K562 (cell line): ENCODE measurements around the gene HOXB3. TPM values are rescaled to one million over a fixed set of nuclear protein-coding genes. Genes with fewer than 3 reads are reported as not detected.

Experiments used
- CBFA2T3 ChIP-seq: fragments of 450-650 bp; IDR thresholded peaks from 2 replicates; pipeline ENCODE4 v1.6.1; 2017
- HCFC1 ChIP-seq: IDR thresholded peaks from 2 replicates; pipeline ENCODE4 v1.6.1; 2012; ENCODE audit warnings: low read depth, low read length, improper control_type of control experiment
- HNRNPL ChIP-seq: fragments of 200-400 bp; formaldehyde crosslinking; IDR thresholded peaks from 2 replicates; pipeline ENCODE4 v1.6.1; 2017; ENCODE audit warnings: low read depth, mild to moderate bottlenecking, low read length
- MEF2D ChIP-seq: conservative IDR thresholded peaks from 2 replicates; pipeline ENCODE4 v1.6.1; 2016; ENCODE audit warnings: low read depth, missing genetic modification characterization, missing compliant biosample characterization
- ZNF311 ChIP-seq: fragments of 250-450 bp; sonication (Bioruptor Pico); IDR thresholded peaks from 2 replicates; pipeline ENCODE4 v1.4.0; 2020; ENCODE audit warnings: mild to moderate bottlenecking, moderate library complexity
- ZNF699 ChIP-seq: fragments of 250-450 bp; sonication (Bioruptor Pico); IDR thresholded peaks from 2 replicates; pipeline ENCODE4 v1.8.0; 2021; ENCODE audit warnings: mild to moderate bottlenecking, moderate library complexity; ENCODE audit not compliant: insufficient replicate concordance
- ZNF76 ChIP-seq: fragments of 250-450 bp; sonication (Bioruptor Pico); IDR thresholded peaks from 2 replicates; pipeline ENCODE4 v1.4.0; 2020; ENCODE audit warnings: mild to moderate bottlenecking, moderate library complexity, borderline replicate concordance
- polyA plus RNA-seq, 8 experiments: library from polyadenylated mRNA; depleted of rRNA in 4 of 8; stranded (reverse) in 5 of 8; unstranded in 3 of 8; fragments of >200 nt; fragmentation: Nextera tagmentation in 2 of 8; fragmentation: Illumina TruSeq in 1 of 8; extraction: Ambion mirVana in 2 of 8; extraction: Trizol in 1 of 8; gene quantifications; 2 replicates each; pipeline versions ENCODE4 v1.2.1 to v1.2.3, GENCODE V29; 2011 to 2014; ENCODE audit warnings: inconsistent platforms in 1 of 8, missing spikeins in 1 of 8
- total RNA-seq, 7 experiments: library from RNA; depleted of rRNA in 6 of 7; stranded (reverse); fragments of >200 nt in 6 of 7; fragmentation: Illumina TruSeq in 2 of 7; extraction: Trizol in 2 of 7; gene quantifications; 2 replicates each; pipeline versions ENCODE4 v1.2.1 to v1.2.3, GENCODE V29; 2011 to 2021; ENCODE audit warnings: low replicate concordance in 1 of 7
- TF ChIP-seq, protein P1 (sequence below), 2 experiments: fragments of 450-650 bp; IDR thresholded peaks; 2 replicates each; pipeline ENCODE4 v1.6.1; 2018; ENCODE audit warnings: mild to moderate bottlenecking in 2 of 2, low read depth in 1 of 2; ENCODE audit not compliant: partially characterized antibody in 2 of 2
- TF ChIP-seq, protein P2 (sequence below): fragments of 200-600 bp; sonication (generic); IDR thresholded peaks from one replicate; pipeline ENCODE4 v1.6.1; 2012; ENCODE audit warnings: mild to moderate bottlenecking, low read depth, low read length, inconsistent platforms
- TF ChIP-seq, protein P3 (sequence below): sonication (generic); formaldehyde crosslinking; IDR thresholded peaks from 2 replicates; pipeline ENCODE4 v1.8.0; 2022; ENCODE audit warnings: mild to moderate bottlenecking, missing genetic modification reagents

HOXB3 gene
- total and polyA plus RNA-seq, 9 of the 15 experiments (the other 6 are each of a cell fraction or from before 2014, with no cell fraction given) = 2.4 to 41.3 (median 20.2) TPM

DNA sequence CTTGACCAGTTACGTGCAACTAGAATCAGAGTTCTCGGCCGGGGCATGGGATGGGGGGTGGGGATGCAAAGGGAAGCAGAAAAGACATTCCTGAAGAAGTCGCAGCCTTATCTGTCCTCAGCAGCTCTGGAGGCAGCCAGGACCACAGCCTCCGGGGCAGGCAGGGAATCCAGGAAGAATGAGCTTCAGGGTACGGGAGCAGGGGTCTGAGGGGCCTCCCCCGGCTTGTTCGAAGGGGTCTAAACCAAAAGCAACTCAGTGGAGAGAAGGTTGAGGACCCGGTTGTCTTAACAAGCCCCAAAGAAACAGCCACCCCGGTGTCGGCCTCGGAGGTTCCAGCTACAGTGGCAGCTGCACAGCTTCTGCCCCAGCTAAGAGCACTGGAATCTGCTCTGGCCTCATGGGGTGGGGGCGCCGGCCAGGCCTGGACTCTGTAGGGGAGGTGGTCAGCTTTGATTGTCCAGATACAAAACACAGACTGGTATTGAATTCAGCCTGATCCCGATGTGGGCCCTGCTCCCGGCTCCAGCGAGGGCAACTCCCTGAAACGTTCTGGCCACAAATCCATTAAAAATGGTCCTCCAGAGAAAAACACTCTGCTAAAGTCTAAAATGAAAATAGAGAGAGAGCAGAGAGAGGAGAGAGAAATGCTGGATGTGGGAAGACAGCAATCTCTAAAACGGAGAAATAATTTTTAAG is 19.6 kb downstream of the HOXB3 start (continued):
- TF ChIP-seq ZNF311 = no peak
- no peak for TF ChIP-seq MEF2D (tag)
- TF ChIP-seq ZNF699 = no peak
- TF ChIP-seq CBFA2T3 = peak; percentile 67
- TF ChIP-seq ZNF76 (CRISPR knock-in tag) = no peak
- TF ChIP-seq, protein P1, sequence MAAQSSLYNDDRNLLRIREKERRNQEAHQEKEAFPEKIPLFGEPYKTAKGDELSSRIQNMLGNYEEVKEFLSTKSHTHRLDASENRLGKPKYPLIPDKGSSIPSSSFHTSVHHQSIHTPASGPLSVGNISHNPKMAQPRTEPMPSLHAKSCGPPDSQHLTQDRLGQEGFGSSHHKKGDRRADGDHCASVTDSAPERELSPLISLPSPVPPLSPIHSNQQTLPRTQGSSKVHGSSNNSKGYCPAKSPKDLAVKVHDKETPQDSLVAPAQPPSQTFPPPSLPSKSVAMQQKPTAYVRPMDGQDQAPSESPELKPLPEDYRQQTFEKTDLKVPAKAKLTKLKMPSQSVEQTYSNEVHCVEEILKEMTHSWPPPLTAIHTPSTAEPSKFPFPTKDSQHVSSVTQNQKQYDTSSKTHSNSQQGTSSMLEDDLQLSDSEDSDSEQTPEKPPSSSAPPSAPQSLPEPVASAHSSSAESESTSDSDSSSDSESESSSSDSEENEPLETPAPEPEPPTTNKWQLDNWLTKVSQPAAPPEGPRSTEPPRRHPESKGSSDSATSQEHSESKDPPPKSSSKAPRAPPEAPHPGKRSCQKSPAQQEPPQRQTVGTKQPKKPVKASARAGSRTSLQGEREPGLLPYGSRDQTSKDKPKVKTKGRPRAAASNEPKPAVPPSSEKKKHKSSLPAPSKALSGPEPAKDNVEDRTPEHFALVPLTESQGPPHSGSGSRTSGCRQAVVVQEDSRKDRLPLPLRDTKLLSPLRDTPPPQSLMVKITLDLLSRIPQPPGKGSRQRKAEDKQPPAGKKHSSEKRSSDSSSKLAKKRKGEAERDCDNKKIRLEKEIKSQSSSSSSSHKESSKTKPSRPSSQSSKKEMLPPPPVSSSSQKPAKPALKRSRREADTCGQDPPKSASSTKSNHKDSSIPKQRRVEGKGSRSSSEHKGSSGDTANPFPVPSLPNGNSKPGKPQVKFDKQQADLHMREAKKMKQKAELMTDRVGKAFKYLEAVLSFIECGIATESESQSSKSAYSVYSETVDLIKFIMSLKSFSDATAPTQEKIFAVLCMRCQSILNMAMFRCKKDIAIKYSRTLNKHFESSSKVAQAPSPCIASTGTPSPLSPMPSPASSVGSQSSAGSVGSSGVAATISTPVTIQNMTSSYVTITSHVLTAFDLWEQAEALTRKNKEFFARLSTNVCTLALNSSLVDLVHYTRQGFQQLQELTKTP (IDR thresholded peaks at IDR 0.05; ENCODE audit: low read depth in 1 of 2, partially characterized antibody in 2 of 2) = no peak
- TF ChIP-seq HNRNPL = no peak
- TF ChIP-seq, protein P2, sequence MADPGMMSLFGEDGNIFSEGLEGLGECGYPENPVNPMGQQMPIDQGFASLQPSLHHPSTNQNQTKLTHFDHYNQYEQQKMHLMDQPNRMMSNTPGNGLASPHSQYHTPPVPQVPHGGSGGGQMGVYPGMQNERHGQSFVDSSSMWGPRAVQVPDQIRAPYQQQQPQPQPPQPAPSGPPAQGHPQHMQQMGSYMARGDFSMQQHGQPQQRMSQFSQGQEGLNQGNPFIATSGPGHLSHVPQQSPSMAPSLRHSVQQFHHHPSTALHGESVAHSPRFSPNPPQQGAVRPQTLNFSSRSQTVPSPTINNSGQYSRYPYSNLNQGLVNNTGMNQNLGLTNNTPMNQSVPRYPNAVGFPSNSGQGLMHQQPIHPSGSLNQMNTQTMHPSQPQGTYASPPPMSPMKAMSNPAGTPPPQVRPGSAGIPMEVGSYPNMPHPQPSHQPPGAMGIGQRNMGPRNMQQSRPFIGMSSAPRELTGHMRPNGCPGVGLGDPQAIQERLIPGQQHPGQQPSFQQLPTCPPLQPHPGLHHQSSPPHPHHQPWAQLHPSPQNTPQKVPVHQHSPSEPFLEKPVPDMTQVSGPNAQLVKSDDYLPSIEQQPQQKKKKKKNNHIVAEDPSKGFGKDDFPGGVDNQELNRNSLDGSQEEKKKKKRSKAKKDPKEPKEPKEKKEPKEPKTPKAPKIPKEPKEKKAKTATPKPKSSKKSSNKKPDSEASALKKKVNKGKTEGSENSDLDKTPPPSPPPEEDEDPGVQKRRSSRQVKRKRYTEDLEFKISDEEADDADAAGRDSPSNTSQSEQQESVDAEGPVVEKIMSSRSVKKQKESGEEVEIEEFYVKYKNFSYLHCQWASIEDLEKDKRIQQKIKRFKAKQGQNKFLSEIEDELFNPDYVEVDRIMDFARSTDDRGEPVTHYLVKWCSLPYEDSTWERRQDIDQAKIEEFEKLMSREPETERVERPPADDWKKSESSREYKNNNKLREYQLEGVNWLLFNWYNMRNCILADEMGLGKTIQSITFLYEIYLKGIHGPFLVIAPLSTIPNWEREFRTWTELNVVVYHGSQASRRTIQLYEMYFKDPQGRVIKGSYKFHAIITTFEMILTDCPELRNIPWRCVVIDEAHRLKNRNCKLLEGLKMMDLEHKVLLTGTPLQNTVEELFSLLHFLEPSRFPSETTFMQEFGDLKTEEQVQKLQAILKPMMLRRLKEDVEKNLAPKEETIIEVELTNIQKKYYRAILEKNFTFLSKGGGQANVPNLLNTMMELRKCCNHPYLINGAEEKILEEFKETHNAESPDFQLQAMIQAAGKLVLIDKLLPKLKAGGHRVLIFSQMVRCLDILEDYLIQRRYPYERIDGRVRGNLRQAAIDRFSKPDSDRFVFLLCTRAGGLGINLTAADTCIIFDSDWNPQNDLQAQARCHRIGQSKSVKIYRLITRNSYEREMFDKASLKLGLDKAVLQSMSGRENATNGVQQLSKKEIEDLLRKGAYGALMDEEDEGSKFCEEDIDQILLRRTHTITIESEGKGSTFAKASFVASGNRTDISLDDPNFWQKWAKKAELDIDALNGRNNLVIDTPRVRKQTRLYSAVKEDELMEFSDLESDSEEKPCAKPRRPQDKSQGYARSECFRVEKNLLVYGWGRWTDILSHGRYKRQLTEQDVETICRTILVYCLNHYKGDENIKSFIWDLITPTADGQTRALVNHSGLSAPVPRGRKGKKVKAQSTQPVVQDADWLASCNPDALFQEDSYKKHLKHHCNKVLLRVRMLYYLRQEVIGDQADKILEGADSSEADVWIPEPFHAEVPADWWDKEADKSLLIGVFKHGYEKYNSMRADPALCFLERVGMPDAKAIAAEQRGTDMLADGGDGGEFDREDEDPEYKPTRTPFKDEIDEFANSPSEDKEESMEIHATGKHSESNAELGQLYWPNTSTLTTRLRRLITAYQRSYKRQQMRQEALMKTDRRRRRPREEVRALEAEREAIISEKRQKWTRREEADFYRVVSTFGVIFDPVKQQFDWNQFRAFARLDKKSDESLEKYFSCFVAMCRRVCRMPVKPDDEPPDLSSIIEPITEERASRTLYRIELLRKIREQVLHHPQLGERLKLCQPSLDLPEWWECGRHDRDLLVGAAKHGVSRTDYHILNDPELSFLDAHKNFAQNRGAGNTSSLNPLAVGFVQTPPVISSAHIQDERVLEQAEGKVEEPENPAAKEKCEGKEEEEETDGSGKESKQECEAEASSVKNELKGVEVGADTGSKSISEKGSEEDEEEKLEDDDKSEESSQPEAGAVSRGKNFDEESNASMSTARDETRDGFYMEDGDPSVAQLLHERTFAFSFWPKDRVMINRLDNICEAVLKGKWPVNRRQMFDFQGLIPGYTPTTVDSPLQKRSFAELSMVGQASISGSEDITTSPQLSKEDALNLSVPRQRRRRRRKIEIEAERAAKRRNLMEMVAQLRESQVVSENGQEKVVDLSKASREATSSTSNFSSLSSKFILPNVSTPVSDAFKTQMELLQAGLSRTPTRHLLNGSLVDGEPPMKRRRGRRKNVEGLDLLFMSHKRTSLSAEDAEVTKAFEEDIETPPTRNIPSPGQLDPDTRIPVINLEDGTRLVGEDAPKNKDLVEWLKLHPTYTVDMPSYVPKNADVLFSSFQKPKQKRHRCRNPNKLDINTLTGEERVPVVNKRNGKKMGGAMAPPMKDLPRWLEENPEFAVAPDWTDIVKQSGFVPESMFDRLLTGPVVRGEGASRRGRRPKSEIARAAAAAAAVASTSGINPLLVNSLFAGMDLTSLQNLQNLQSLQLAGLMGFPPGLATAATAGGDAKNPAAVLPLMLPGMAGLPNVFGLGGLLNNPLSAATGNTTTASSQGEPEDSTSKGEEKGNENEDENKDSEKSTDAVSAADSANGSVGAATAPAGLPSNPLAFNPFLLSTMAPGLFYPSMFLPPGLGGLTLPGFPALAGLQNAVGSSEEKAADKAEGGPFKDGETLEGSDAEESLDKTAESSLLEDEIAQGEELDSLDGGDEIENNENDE = no peak
- TF ChIP-seq, protein P3, sequence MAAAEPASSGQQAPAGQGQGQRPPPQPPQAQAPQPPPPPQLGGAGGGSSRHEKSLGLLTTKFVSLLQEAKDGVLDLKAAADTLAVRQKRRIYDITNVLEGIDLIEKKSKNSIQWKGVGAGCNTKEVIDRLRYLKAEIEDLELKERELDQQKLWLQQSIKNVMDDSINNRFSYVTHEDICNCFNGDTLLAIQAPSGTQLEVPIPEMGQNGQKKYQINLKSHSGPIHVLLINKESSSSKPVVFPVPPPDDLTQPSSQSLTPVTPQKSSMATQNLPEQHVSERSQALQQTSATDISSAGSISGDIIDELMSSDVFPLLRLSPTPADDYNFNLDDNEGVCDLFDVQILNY (CRISPR knock-in tag) = no peak
- TF ChIP-seq HCFC1 = no peak
